Pancreas (tissue), 10 donors: ENCODE measurements around the gene TRMT11. TPM values are rescaled to one million over a fixed set of nuclear protein-coding genes. Genes with fewer than 3 reads are reported as not detected.
"Not testable (repeated sequence)": the region's sequence is repeated elsewhere in the genome, so short reads cannot be mapped to it uniquely, and the experiment has no call there.

Experiments used
- ATAC-seq, 4 donors: fragments of 200-7000 bp; cut with Tn5 transposase; one replicate each; pipeline versions ENCODE4 v1.8.0 to v1.9.1; 2020; ENCODE audit warnings: mild to moderate bottlenecking in 4 of 4, moderate library complexity in 4 of 4
- DNase-seq, 6 donors: peaks; one replicate each; pipeline ENCODE4 v3.0.0-alpha.2; 2020
- FAIRE-seq: peaks from 2 replicates; lab custom pipeline; 2012; peaks lifted over from hg19 to GRCh38; lab: Jason Lieb, UNC
- H3K27ac ChIP-seq, 4 donors: fragments of 200-600 bp; sonication (generic); 1 replicate in 3 of 4; 2 replicates in 1 of 4; pipeline versions ENCODE4 v1.5.0 to v1.8.0; 2020
- H3K27me3 ChIP-seq, 4 donors: fragments of 200-600 bp; one replicate each; pipeline ENCODE4 v1.8.0; 2021
- H3K36me3 ChIP-seq, 3 donors: fragments of 200-600 bp; sonication (generic) in 1 of 3; one replicate each; pipeline versions ENCODE4 v1.5.0 to v1.8.0; 2020 to 2021
- H3K4me1 ChIP-seq, 3 donors: fragments of 200-600 bp; one replicate each; pipeline ENCODE4 v1.8.0; 2021
- H3K4me3 ChIP-seq, 4 donors: fragments of 200-600 bp; sonication (generic) in 2 of 4; one replicate each; pipeline versions ENCODE4 v1.5.0 to v1.8.0; 2020 to 2021
- H3K9me3 ChIP-seq, 4 donors: fragments of 200-600 bp; one replicate each; pipeline ENCODE4 v1.8.0; 2021
- CTCF ChIP-seq, 4 donors: fragments of 200-600 bp; sonication (generic) in 3 of 4; IDR thresholded peaks; one replicate each; pipeline versions ENCODE4 v1.5.0 to v1.8.0; 2021; ENCODE audit warnings: antibody characterized with exemption in 4 of 4
- WGBS, 2 donors: extraction: QIAGEN DNeasy Blood & Tissue Kit; methylation state at CpG; one replicate each; pipeline ENCODE4 v1.1.7; 2013; 5-methylcytosine and 5-hydroxymethylcytosine counted together
- intact Hi-C, 3 donors: fragments of 100-400 bp; cut with DNase I; formaldehyde crosslinking; loops; one replicate each; pipeline versions ENCODE4 v1.11.1 to v1.14.2; 2022
- polyA plus RNA-seq, 2 donors: library from polyadenylated mRNA; stranded (reverse); fragments of 200-250 nt; gene quantifications; one replicate each; pipeline ENCODE4 v1.2.3, GENCODE V29; 2013
- total RNA-seq, 6 donors: library from RNA; stranded (reverse); fragmentation: NEBNext Ultra II Directional in 4 of 6; extraction: Animal tissue kit (Norgen Biotek cat#: 25700) in 4 of 6; gene quantifications; one replicate each; pipeline versions ENCODE4 v1.2.1 to v1.2.4, GENCODE V29; 2021 to 2023
- donor health status: healthy with polysubstance abuse.
- donor health status: DM: no; HTN: no; CAD: no; lungs with moderate emphysema.
- donor health status: DM: no; HTN: no; CAD: no.
- donor health status: control.
- donor health status: control.
- donor health status: Bipolar disorder and iron deficiency.
- donor health status: DM: yes; HTN: yes; CAD: no.
- donor health status: DM: no; HTN: no; CAD: no.
- donor health status: DM: no; HTN: no; CAD: no.
- donor health status: DM: yes; HTN: yes; CAD: no.

The TRMT11 gene
- total and polyA plus RNA-seq, 8 donors = 6.1 to 11.6 (median 10.7) TPM

GRCh38 chr6:126055449-126055848 is 69.1 kb downstream of the TRMT11 start:
- no peaks in the 10 kb centered on the region for H3K9me3 ChIP-seq
- intact Hi-C loops = no loop called here
- H3K27ac ChIP-seq = no peak overlapping the region
- no peak for TF ChIP-seq CTCF (IDR thresholded peaks at IDR 0.05)
- H3K27me3 ChIP-seq = no peaks in the 10 kb centered on the region
- 92 to 96% methylated on average over 4 of the region's 4 CpGs for WGBS, 2 donors
- H3K4me3 ChIP-seq = no peak overlapping the region
- no peak for FAIRE-seq
- no peak for DNase-seq
- H3K36me3 ChIP-seq = no peaks in the 10 kb centered on the region
- ATAC-seq = no peak
- peaks cover 0 to 2% (median 0%) of the 10 kb centered on the region in 3 donors for H3K4me1 ChIP-seq

GRCh38 chr6:126056355-126057004 is 70.1 kb downstream of the TRMT11 start:
- no peak for FAIRE-seq
- 86 to 94% methylated on average over 5 of the region's 5 CpGs for WGBS, 2 donors
- no peaks in the 10 kb centered on the region for H3K27me3 ChIP-seq

GRCh38 chr6:126058085-126058484 is 71.7 kb downstream of the TRMT11 start:
- FAIRE-seq, ATAC-seq, H3K27ac ChIP-seq, H3K4me1 ChIP-seq, H3K36me3 ChIP-seq, H3K27me3 ChIP-seq, DNase-seq, H3K9me3 ChIP-seq, intact Hi-C loops, H3K4me3 ChIP-seq: not testable (repeated sequence)
- WGBS, 2 donors = 92 to 93% methylated on average over 3 of the region's 3 CpGs

More at GRCh38 chr6:126056355-126057004, 70.1 kb downstream of the TRMT11 start:
- TF ChIP-seq CTCF (IDR thresholded peaks at IDR 0.05) = no peak
- ATAC-seq (no peak), DNase-seq (no peak)
- H3K9me3 ChIP-seq = no peaks in the 10 kb centered on the region
- no peaks in the 10 kb centered on the region for H3K36me3 ChIP-seq
- peaks cover 0 to 2% (median 0%) of the 10 kb centered on the region in 3 donors for H3K4me1 ChIP-seq
- intact Hi-C loops = no loop called here
- no peak overlapping the region for H3K27ac ChIP-seq
- no peak overlapping the region for H3K4me3 ChIP-seq

DNA sequence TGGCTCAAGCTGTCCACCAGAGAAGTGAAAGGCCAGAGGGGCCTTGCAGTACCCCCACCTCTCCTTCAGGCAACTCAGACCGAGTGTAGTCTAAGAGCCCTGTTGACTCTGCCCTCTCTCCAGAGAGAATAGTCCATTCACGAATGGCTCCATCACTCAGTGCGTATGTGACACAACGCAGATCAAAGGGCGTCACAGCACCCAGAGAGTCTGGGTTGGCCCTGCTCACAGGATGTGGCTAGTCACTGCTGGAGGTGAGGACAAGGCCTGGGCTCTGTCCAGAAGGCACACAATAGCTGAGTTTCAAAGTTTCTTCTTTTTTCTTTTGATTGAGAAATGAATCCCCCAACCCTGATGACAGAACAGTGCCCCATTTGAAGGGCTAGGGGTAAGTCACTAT is 74.1 kb downstream of the TRMT11 start:
- no peaks in the 10 kb centered on the region for H3K36me3 ChIP-seq
- no peaks in the 10 kb centered on the region for H3K9me3 ChIP-seq
- 93 to 96% methylated on average over 5 of the region's 5 CpGs for WGBS, 2 donors
- H3K27me3 ChIP-seq = no peaks in the 10 kb centered on the region
- FAIRE-seq = no peak
- no peak overlapping the region for H3K27ac ChIP-seq
- intact Hi-C loops = no loop called here
- H3K4me3 ChIP-seq = no peak overlapping the region
- H3K4me1 ChIP-seq = peaks cover 0 to 10% (median 0%) of the 10 kb centered on the region in 3 donors
- no peak for ATAC-seq
- DNase-seq = no peak
- no peak for TF ChIP-seq CTCF (IDR thresholded peaks at IDR 0.05)

- no peak for DNase-seq
- intact Hi-C loops = no loop called here
- Histone ChIP-seq H3K27ac (peak overlapping the region in 1 of 4 donors; percentile 20), H3K36me3 (no peaks in the 10 kb centered on the region), H3K27me3 (no peaks in the 10 kb centered on the region), H3K4me1 (peaks cover 0 to 10% (median 0%) of the 10 kb centered on the region in 3 donors), H3K9me3 (no peaks in the 10 kb centered on the region), H3K4me3 (no peak overlapping the region)
- peak in 2 of 4 donors; percentile 23 to 30 for ATAC-seq
- FAIRE-seq = no peak
- no peak for TF ChIP-seq CTCF (IDR thresholded peaks at IDR 0.05)
- WGBS, 2 donors = 90 to 93% methylated on average over 6 of the region's 6 CpGs
Observed at GRCh38 chr6:126063512-126064146, 77.3 kb downstream of the TRMT11 start.
